Mammary epithelial cell (primary cell): ENCODE data around the gene CSTPP1.
"Not testable (repeated sequence)": the region's sequence is repeated elsewhere in the genome, so short reads cannot be mapped to it uniquely, and the experiment has no call there.

Experiments
- EZH2 ChIP-seq: IDR thresholded peaks from 2 replicates; pipeline ENCODE4 v1.6.1; 2012; ENCODE audit warnings: low read length, inconsistent platforms, borderline replicate concordance
- TF ChIP-seq, protein P1 (sequence below), 2 donors: IDR thresholded peaks in 1 of 2; conservative IDR thresholded peaks in 1 of 2; 2 replicates each; pipeline ENCODE4 v1.5.1; 2011 to 2012; ENCODE audit warnings: inconsistent platforms in 2 of 2, low read length in 2 of 2, mild to moderate bottlenecking in 2 of 2, control low read depth in 1 of 2, low read depth in 1 of 2; ENCODE audit not compliant: insufficient read depth in 1 of 2; ENCODE audit errors: extremely low read depth in 1 of 2

DNA sequence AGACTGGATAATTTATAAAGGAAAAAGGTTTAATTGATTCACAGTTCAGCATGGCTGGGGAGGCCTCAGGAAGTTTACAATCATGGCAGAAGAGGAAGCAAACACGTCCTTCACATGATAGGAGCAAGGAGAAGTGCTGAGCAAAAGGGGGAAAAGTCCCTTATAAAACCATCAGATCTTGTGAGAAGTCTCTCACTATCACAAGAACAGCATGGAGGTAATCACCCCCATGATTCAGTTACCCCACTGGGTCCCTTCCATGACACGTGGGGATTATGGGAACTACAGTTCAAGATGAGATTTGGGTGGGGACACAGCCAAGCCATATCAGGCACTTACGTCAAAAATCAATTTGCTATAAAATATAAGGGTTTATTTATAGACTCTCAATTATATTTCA, 25.3 kb downstream of the CSTPP1 start:
- TF ChIP-seq, protein P1, sequence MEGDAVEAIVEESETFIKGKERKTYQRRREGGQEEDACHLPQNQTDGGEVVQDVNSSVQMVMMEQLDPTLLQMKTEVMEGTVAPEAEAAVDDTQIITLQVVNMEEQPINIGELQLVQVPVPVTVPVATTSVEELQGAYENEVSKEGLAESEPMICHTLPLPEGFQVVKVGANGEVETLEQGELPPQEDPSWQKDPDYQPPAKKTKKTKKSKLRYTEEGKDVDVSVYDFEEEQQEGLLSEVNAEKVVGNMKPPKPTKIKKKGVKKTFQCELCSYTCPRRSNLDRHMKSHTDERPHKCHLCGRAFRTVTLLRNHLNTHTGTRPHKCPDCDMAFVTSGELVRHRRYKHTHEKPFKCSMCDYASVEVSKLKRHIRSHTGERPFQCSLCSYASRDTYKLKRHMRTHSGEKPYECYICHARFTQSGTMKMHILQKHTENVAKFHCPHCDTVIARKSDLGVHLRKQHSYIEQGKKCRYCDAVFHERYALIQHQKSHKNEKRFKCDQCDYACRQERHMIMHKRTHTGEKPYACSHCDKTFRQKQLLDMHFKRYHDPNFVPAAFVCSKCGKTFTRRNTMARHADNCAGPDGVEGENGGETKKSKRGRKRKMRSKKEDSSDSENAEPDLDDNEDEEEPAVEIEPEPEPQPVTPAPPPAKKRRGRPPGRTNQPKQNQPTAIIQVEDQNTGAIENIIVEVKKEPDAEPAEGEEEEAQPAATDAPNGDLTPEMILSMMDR (conservative IDR thresholded peaks at IDR 0.05 in 1 of 2, IDR thresholded peaks at IDR 0.05 in 1 of 2; ENCODE audit: extremely low read depth in 1 of 2, insufficient read depth in 1 of 2, low read depth in 1 of 2, low read length in 2 of 2): not testable (repeated sequence)
- not testable (repeated sequence) for TF ChIP-seq EZH2
